H1 (cell line): ENCODE results near the gene CHRDL2. TPM values are rescaled to one million over a fixed set of nuclear protein-coding genes. Genes with fewer than 3 reads are reported as not detected.

Experiments used
- CREB1 ChIP-seq: IDR thresholded peaks from 2 replicates; pipeline ENCODE4 v1.6.1; 2012; ENCODE audit warnings: inconsistent platforms
- HDAC6 ChIP-seq: IDR thresholded peaks from one replicate; pipeline ENCODE4 v1.7.1; 2012; ENCODE audit warnings: low read depth, mild to moderate bottlenecking, inconsistent platforms, low read length, moderate library complexity
- RXRA ChIP-seq: IDR thresholded peaks from 2 replicates; pipeline ENCODE4 v1.6.1; 2011; ENCODE audit warnings: low read depth, mild to moderate bottlenecking, low read length, moderate library complexity; ENCODE audit not compliant: insufficient read depth
- polyA plus RNA-seq, 7 experiments: library from polyadenylated mRNA; depleted of rRNA in 3 of 7; stranded (reverse) in 5 of 7; unstranded in 2 of 7; fragments of >200 nt in 5 of 7; fragments of 200-250 nt in 2 of 7; gene quantifications; 1 replicate in 5 of 7; 2 replicates in 1 of 7; 4 replicates in 1 of 7; pipeline versions ENCODE4 v1.2.1 to v1.2.3, GENCODE V29; 2011 to 2013; ENCODE audit warnings: missing spikeins in 2 of 7, mixed read lengths in 2 of 7
- total RNA-seq: library from RNA; stranded (reverse); fragmentation: NEBNext Ultra II Directional; extraction: Animal tissue kit (Norgen Biotek cat#: 25700); gene quantifications from 2 replicates; pipeline ENCODE4 v1.2.1, GENCODE V29; 2021

The CHRDL2 gene
- total and polyA plus RNA-seq, 2 of the 8 experiments (the other 6 are each of a cell fraction or from before 2014, with no cell fraction given) = 0.26 to 0.48 TPM

DNA sequence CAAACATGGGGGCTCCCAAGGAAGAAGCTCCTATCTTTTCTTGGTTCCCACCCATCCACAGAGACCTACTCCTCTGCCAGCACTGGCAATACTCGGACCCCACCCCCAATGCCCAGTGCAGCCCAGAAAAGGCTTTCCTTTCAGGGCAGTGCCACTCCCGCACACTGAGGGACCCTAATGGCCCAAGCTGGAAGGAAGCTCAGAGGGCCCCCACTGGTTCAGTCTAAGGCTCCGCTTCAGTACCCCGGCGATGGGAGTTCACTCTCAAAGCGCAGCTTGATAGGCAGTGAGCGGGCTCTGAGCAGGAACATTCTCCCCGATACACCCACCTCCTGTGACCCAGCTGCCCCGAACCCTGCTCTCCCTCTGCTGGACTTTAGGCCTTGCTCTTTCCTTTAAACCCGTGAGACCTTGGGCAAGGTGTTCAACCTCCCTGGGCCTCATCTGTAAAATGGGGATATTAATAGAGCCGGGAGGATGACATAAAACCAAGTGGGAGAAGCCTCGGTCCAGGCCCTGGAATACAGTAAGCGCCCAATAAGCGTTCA lies 48.4 kb downstream of the CHRDL2 start (continued):
- TF ChIP-seq HDAC6 (no peak), CREB1 (no peak), RXRA (no peak)
